Activated CD4-positive, alpha-beta memory T cell treated with anti-CD3 and anti-CD28 coated beads, Interleukin-2, amount 10 ng/mL, durations not matched to agents 7 days and 5 days (primary cell): ENCODE data around the gene DUS1L. TPM values are rescaled to one million over a fixed set of nuclear protein-coding genes. Genes with fewer than 3 reads are reported as not detected.
"Not testable (repeated sequence)": the region's sequence is repeated elsewhere in the genome, so short reads cannot be mapped to it uniquely, and the experiment has no call there.

ENCODE experiments used
- CTCF ChIA-PET: fragments of 350-600 bp; sonication (Branson Sonifier 250); formaldehyde crosslinking; loops from one replicate; lab custom pipeline; 2021; ENCODE audit warnings: antibody characterized with exemption, inconsistent platforms; lab: Charles Lee
- POLR2A ChIA-PET: fragments of 350-600 bp; sonication (Branson Sonifier 250); formaldehyde crosslinking; loops from one replicate; lab custom pipeline; 2021; ENCODE audit warnings: antibody characterized with exemption; lab: Charles Lee
- DNase-seq: peaks from one replicate; pipeline ENCODE4 v3.0.0-alpha.2; 2020
- H3K27ac Mint-ChIP-seq: one replicate; pipeline ENCODE4 v1.8.0; 2021; ENCODE audit warnings: mild to moderate bottlenecking, mixed read lengths
- H3K27me3 Mint-ChIP-seq: one replicate; pipeline ENCODE4 v1.8.0; 2021; ENCODE audit warnings: mixed read lengths
- H3K36me3 Mint-ChIP-seq: one replicate; pipeline ENCODE4 v1.8.0; 2021; ENCODE audit warnings: low read depth, mixed read lengths
- H3K4me1 Mint-ChIP-seq: one replicate; pipeline ENCODE4 v1.8.0; 2021; ENCODE audit warnings: mixed read lengths
- H3K4me3 Mint-ChIP-seq: one replicate; pipeline ENCODE4 v1.8.0; 2021; ENCODE audit warnings: mild to moderate bottlenecking, mixed read lengths
- H3K9me3 Mint-ChIP-seq: one replicate; pipeline ENCODE4 v1.8.0; 2021; ENCODE audit warnings: mixed read lengths
- total RNA-seq, 2 experiments: library from RNA; stranded (reverse); gene quantifications; one replicate each; pipeline ENCODE4 v1.2.3, GENCODE V29; 2021

The DUS1L gene
- total RNA-seq, 2 experiments from 2014 or later = 98.8 to 99.3 TPM

DNA sequence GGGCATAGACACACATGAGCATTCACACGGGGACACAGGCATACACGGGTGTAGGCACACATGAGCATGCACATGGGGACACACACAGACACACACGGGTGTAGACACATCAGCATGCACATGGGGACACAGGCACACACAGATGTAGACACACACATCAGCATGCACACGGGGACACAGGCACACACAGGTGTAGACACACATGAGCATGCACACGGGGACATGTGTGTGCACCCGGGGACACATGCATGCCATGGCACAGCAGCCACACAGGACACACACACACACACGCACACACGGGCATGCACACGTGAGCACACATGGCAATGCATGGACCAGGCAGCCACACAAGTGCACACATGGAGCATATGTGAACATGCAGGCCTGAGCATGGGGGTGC lies 23.0 kb downstream of the DUS1L start:
- Mint-ChIP-seq H3K4me1 (peaks cover 14% of the 10 kb centered on the region), H3K27ac (no peak overlapping the region), H3K36me3 (peaks cover 4% of the 10 kb centered on the region), H3K9me3 (no peaks in the 10 kb centered on the region), H3K27me3 (no peaks in the 10 kb centered on the region), H3K4me3 (no peak overlapping the region)
- CTCF ChIA-PET = interaction anchor here (1.1 kb wide), 1 partner anchor 83 kb away, joined by 3 read pairs; no protein-coding TSS in a partner anchor
- no peak for DNase-seq
- POLR2A ChIA-PET = no interaction called here

DNA sequence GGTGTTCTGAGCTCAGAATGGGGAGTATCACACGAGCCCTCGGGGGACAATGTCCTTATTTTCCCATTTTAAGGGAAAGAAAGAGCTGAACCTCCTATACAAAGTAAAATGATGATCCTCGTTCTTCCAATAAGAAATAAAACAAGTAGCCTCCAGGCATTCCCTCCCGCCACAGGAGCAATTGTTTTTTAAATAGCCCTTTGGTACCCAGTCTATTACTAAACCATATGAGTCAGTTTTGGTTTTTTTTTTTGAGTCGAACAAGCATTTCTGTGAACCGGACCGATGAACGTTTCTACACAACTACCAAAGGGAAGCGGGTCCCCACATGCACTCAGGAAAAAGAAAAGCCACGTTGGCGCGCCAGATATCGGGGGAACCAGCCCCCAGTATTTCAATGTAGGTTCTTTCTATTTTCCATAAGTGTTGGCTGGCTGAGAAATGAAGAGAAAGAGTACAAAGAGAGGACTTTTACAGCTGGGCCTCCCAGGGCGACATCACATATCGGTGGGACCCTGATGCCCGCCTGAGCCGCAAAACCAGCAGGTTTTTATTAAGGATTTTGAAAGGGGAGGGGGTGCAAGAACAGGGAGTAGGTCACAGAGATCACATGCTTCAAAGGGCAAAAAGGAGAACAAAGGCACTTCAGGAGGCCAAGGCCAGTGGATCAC lies 24.3 kb downstream of the DUS1L start:
- no peak overlapping the region for H3K4me3 Mint-ChIP-seq
- H3K27me3 Mint-ChIP-seq = no peaks in the 10 kb centered on the region
- CTCF ChIA-PET = no interaction called here
- POLR2A ChIA-PET = interaction anchor here (0.9 to 5.0 kb wide), 2 partner anchors 9 kb away, joined by 3 to 27 read pairs; partner anchors contain the start of genes GPS1 and RFNG
- H3K36me3 Mint-ChIP-seq = no peaks in the 10 kb centered on the region
- DNase-seq = no peak
- no peak overlapping the region for H3K27ac Mint-ChIP-seq
- peaks cover 18% of the 10 kb centered on the region for H3K4me1 Mint-ChIP-seq
- H3K9me3 Mint-ChIP-seq = no peaks in the 10 kb centered on the region

DNA sequence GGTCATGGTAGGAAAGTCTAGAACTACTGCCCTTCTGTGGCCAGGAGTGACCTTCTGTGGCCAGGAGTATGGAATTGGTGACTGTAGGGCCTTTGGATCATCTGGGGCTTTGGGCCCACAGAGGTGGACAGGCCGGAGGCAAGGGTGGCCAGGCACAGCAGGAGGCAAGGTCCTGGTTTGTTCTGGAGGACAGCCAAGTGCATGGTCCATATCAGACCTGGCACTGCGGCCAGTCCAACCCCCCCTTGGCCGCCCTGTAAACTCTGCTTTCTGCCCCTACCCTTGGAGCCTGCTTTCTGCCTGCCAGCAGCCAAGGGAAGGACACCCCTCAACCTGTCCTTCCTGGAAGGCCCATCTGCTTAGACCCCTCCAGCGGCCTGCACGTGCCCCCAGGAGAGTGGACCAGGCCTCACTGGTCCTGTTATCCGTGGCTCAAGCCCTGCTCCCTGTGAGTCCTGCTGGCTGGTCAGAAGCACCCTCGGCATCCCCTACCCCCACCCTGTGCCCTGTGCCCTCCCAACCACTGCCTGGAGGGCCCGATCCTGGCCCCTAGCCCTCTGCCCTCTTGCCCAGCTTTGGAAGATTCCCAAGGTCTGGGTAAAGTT lies 25.8 kb downstream of the DUS1L start:
- POLR2A ChIA-PET = interaction anchor here (1.3 to 5.0 kb wide), 2 partner anchors 10 to 11 kb away, joined by 3 to 27 read pairs; partner anchors contain the start of genes GPS1 and RFNG
- no peaks in the 10 kb centered on the region for H3K9me3 Mint-ChIP-seq

DNA sequence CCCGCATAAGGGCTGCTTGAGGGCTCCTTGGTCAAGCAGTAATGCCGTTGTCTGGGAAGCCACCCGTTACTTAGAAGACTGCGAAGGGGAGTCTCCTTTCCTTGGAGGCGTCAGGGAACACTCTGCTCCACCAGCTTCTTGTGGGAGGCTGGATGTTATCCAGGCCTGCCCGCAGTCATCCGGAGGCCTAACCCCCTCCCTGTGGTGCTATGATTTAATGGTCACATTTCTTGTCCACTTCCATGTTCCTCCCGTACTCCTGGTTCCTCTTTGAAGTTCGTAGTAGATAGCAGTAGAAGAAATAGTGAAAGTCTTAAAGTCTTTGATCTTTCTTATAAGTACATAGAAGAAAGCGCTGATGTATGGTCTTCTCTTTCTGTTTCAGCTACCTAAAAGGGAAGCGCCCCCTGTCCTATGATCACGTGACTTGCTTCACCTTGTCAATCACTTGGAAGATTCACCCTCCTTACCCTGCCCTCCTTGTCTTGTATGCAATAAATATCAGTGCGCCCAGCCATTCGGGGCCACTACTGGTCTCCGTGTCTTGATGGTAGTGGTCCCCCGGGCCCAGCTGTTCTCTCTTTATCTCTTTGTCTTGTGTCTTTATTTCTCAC lies 26.7 kb downstream of the DUS1L start:
- H3K9me3 Mint-ChIP-seq, H3K27me3 Mint-ChIP-seq, H3K36me3 Mint-ChIP-seq, H3K4me3 Mint-ChIP-seq, DNase-seq, H3K27ac Mint-ChIP-seq, CTCF ChIA-PET: not testable (repeated sequence)
- POLR2A ChIA-PET = interaction anchor here (1.2 to 5.3 kb wide), 3 partner anchors 9 to 17 kb away, joined by 3 to 41 read pairs (median 27); partner anchors contain the start of genes CENPX, GPS1, LRRC45 and RFNG
- peaks cover 26% of the 10 kb centered on the region for H3K4me1 Mint-ChIP-seq

More for the DNA sequence above, 25.8 kb downstream of the DUS1L start:
- DNase-seq = no peak
- no peak overlapping the region for H3K4me3 Mint-ChIP-seq
- no peak overlapping the region for H3K27ac Mint-ChIP-seq
- H3K4me1 Mint-ChIP-seq = peaks cover 26% of the 10 kb centered on the region
- H3K36me3 Mint-ChIP-seq = peaks cover 8% of the 10 kb centered on the region
- H3K27me3 Mint-ChIP-seq = no peaks in the 10 kb centered on the region
- CTCF ChIA-PET = no interaction called here

DNA sequence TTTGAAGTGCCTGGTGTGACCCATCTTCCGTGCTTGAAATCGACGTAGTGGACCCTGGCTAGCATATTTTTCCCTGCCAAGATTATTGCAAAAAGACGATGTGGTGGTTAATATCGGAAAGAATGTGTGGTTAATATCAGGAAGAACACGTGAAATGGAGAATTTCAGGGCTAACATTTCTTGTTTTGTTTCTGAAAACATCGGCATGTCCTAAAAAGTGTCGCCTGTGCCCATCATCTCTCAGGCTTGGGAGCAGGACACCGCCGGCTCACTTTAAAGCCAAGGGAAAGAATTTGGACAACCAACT lies 27.8 kb downstream of the DUS1L start:
- DNase-seq = no peak
- Mint-ChIP-seq H3K4me1 (peaks cover 27% of the 10 kb centered on the region), H3K36me3 (peaks cover 8% of the 10 kb centered on the region), H3K27ac (peak overlapping the region; percentile 94), H3K4me3 (peak overlapping the region; percentile 83), H3K9me3 (no peaks in the 10 kb centered on the region), H3K27me3 (no peaks in the 10 kb centered on the region)
- CTCF ChIA-PET = interaction anchor here (0.6 to 1.6 kb wide), 37 partner anchors 8 to 481 kb away, joined by 3 to 43 read pairs (median 4); partner anchors contain the start of genes CENPX, FASN, LRRC45 and MAFG
- POLR2A ChIA-PET = interaction anchor here (0.6 to 5.3 kb wide), 21 partner anchors 8 to 261 kb away, joined by 3 to 41 read pairs (median 4); partner anchors contain the start of genes ARHGDIA, ASPSCR1, CENPX and DUS1L

DNA sequence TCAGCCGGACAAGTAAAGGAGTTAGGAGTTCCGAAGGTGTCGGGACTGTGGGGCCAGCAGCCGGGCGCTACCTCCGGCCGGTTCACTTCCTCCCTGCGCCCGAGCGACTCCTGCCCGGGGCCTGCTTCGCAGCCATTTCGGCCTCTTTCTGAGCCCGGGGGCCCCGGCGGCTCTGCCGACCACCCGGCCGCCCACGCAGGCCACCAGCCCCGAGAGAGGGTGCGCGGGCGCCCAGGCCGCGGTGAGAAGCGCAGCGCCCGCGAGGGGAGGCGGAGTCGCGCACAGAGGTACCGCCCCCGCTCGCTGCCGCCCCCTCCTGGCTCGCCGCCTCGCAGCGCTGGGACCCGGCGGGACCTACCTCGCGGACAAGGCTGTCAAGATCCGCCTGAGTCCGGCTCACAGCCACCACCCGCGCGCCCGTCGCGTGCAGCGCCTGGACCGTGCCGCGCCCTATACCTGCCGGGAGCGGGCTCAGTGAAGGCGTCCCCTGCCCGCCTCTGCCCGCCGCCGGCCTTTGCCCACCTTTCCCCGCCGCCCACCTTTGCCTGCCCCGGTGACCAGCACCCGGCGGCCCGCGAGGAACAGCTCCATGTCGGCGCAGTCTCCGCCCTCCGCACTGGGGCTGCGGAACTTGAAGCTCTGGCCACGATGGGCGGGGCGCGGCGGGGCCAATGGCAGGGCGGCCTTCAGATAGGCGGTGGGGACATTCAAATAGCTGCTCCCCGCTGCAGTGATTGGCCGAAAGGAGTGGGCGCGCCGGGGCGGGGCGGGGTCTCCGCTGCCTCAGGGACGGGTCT lies 28.3 kb downstream of the DUS1L start, which contains the start of gene DCXR:
Gene DCXR, minus strand, starts transcription at position 606 of the 797 bp plus-strand sequence. Its CDS starts 15 bp downstream, at position 591.
- ChIA-PET CTCF (interaction anchor here (0.6 to 1.6 kb wide), 37 partner anchors 8 to 482 kb away, joined by 3 to 43 read pairs (median 4); partner anchors contain the start of genes CENPX, FASN, LRRC45 and MAFG), POLR2A (interaction anchor here (0.6 to 5.3 kb wide), 22 partner anchors 7 to 261 kb away, joined by 3 to 41 read pairs (median 4); partner anchors contain the start of genes ARHGDIA, ASPSCR1, CENPX and DUS1L)
- H3K36me3 Mint-ChIP-seq = peaks cover 8% of the 10 kb centered on the region
- H3K27ac Mint-ChIP-seq = peak within 1 kb of the TSS; percentile 94
- peak; percentile 97 for DNase-seq
- no peaks in the 10 kb centered on the region for H3K9me3 Mint-ChIP-seq
- peak within 1 kb of the TSS; percentile 83 for H3K4me3 Mint-ChIP-seq
- H3K4me1 Mint-ChIP-seq = peaks cover 28% of the 10 kb centered on the region
- no peaks in the 10 kb centered on the region for H3K27me3 Mint-ChIP-seq

DNA sequence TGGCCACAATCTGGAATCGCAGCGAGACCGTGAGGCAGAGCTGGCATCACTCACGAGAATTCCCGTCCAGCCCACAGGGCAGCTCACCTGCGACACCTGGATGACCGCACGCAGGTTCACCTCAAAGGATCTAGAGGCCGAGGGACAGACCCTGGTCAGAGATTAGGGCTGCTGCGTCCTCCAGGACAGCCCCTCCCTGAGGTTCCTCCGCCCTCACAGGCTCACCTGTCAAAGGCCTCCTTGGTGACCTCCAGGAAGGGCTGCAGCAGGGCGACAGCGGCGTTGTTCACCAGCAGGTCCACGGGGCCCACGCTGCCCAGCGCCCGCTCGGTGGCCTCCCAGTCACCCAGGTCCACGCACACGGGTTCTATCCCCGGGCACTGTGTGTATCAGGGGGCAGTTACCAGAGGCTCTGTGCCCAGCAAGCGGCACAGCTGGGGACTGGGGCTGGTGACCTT lies 28.9 kb downstream of the DUS1L start:
- Mint-ChIP-seq H3K36me3 (peaks cover 8% of the 10 kb centered on the region), H3K27ac (peak overlapping the region; percentile 31), H3K9me3 (no peaks in the 10 kb centered on the region), H3K27me3 (no peaks in the 10 kb centered on the region), H3K4me1 (peaks cover 28% of the 10 kb centered on the region), H3K4me3 (peak overlapping the region; percentile 83)
- no peak for DNase-seq
- ChIA-PET CTCF (interaction anchor here (1.3 kb wide), 1 partner anchor 16 kb away, joined by 3 read pairs; no protein-coding TSS in a partner anchor), POLR2A (interaction anchor here (0.8 to 5.3 kb wide), 5 partner anchors 14 to 166 kb away, joined by 3 to 41 read pairs (median 5); partner anchors contain the start of genes ARHGDIA, ASPSCR1, CENPX and GPS1)

DNA sequence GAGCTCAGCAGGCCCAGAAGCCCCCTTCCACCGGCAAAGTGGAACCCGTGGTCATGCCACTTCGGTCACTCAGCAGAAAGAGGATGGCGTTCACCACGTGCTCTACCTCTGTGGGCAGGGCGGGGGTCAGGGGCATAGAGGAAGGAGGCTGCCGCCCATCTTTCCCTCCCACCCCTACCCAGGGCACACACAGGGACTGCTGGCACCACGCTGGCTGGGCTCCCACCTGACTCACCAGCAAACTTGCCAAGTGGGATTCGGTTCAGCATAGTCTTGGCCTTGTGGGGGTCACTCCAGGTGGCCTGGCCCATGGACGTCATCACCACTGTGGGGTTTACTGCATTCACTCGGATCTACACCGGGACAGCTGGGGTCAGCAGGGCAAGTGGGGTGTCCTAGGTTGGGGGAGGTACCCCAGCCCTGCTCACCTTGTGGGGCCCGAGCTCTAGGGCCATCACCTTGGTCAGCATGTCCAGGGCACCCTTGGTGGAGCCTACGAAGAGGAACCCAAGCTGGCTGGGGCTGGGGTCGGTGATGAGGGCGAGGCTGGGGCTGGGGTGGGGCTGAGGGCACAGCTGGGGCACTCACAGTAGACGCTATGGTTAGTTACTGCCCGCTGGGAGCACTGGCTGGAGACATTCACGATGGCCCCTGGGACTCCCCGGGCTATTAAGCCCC lies 29.5 kb downstream of the DUS1L start:
- no peaks in the 10 kb centered on the region for H3K9me3 Mint-ChIP-seq
- H3K4me1 Mint-ChIP-seq = peaks cover 28% of the 10 kb centered on the region
- DNase-seq = no peak
- POLR2A ChIA-PET = interaction anchor here (0.8 to 5.3 kb wide), 6 partner anchors 14 to 164 kb away, joined by 3 to 41 read pairs (median 6); partner anchors contain the start of genes ASPSCR1, CENPX, GPS1 and LRRC45
- CTCF ChIA-PET = interaction anchor here (1.3 kb wide), 1 partner anchor 15 kb away, joined by 3 read pairs; no protein-coding TSS in a partner anchor
- H3K36me3 Mint-ChIP-seq = peaks cover 8% of the 10 kb centered on the region
- peak overlapping the region; percentile 83 for H3K4me3 Mint-ChIP-seq
- H3K27me3 Mint-ChIP-seq = no peaks in the 10 kb centered on the region
- no peak overlapping the region for H3K27ac Mint-ChIP-seq

DNA sequence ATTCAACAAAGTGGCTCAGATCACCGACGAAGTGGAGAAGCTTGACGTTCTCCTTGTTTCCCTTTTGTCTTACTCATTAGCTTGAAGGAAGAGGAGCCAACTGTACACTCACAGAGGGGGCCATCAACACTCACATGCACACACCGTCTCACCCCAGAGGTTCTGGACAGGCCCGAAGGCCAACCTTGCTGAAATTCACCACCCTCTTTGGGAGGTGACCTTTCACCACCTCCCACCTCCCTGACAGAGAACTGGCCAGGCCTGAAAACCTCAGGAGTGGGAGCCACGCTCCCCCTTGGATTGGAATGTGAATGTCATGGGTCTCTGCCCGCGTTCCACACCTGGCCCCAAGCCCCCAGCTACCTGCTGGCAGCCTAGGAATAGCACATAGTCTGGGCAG lies 30.1 kb downstream of the DUS1L start:
- POLR2A ChIA-PET = interaction anchor here (0.9 to 5.3 kb wide), 3 partner anchors 14 to 63 kb away, joined by 3 to 41 read pairs (median 6); partner anchors contain the start of genes CENPX and LRRC45
- CTCF ChIA-PET = interaction anchor here (1.3 kb wide), 1 partner anchor 14 kb away, joined by 3 read pairs; no protein-coding TSS in a partner anchor
- Mint-ChIP-seq H3K36me3 (peaks cover 8% of the 10 kb centered on the region), H3K4me1 (peaks cover 27% of the 10 kb centered on the region), H3K4me3 (peak overlapping the region; percentile 43), H3K27me3 (no peaks in the 10 kb centered on the region), H3K27ac (peak overlapping the region; percentile 18), H3K9me3 (no peaks in the 10 kb centered on the region)
- DNase-seq = no peak

DNA sequence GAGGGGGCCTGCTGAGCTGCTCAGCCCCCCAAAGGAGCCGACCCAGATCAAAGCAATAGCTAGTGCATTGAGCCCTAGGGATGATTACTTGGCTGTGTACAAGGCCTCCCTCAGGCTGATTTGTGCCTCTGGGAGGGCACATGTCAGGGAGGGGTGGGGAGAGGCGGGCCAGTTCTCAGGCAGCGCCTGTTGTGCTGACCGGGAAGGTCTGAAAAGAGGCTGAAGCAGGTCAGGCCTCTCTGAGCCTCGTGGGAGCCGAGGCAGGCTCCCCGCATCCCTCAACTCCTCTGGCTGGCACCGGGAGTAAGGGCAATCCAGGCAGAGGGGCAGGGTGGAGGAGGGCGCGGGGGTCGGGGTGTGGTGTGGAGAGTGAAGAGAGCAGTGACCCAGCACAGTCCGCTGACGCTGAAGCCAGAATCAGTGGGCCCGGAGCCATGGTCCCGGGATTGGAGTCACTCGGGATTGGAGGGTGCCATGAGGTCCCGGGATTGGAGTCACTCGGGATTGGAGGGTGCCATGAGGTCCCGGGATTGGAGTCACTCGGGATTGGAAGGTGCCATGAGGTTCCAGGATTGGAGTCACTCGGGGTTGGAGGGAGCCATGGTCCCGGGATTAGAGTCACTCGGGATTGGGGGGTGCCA lies 31.1 kb downstream of the DUS1L start:
- Mint-ChIP-seq H3K4me1 (peaks cover 34% of the 10 kb centered on the region), H3K36me3 (peaks cover 10% of the 10 kb centered on the region), H3K9me3 (no peaks in the 10 kb centered on the region), H3K4me3 (no peak overlapping the region), H3K27me3 (no peaks in the 10 kb centered on the region), H3K27ac (no peak overlapping the region)
- DNase-seq = no peak
- ChIA-PET CTCF (no interaction called here), POLR2A (interaction anchor here (1.5 to 5.3 kb wide), 2 partner anchors 13 to 64 kb away, joined by 6 to 41 read pairs; partner anchors contain the start of genes CENPX and LRRC45)
